MM.1S (cell line): ENCODE results near the gene SPPL3.
A peak's percentile ranks its signal among the peaks of the same experiment; 100 is the strongest.

Experiments used
- DNase-seq: peaks from one replicate; pipeline ENCODE4 v3.0.0-alpha.2; 2015
- H2AFZ ChIP-seq: fragments of 300-600 bp; sonication (generic); 2 replicates; pipeline ENCODE4 v1.6.0; 2016; ENCODE audit warnings: antibody characterized with exemption, low read length
- H3F3A ChIP-seq: fragments of 300-600 bp; sonication (generic); 2 replicates; pipeline ENCODE4 v1.6.1; 2016; ENCODE audit warnings: mild to moderate bottlenecking, antibody characterized with exemption, low read length, moderate library complexity, mixed read lengths; ENCODE audit not compliant: insufficient read depth
- H3K27ac ChIP-seq: fragments of 300-600 bp; sonication (generic); 2 replicates; pipeline ENCODE4 v1.5.1; 2016; ENCODE audit warnings: mild to moderate bottlenecking, low read length
- H3K27me3 ChIP-seq: fragments of 300-600 bp; sonication (generic); replicated peaks from 2 replicates; pipeline ENCODE4 v1.6.0; 2016; ENCODE audit warnings: low read length; ENCODE audit not compliant: insufficient read depth
- H3K36me3 ChIP-seq: fragments of 300-600 bp; sonication (generic); replicated peaks from 2 replicates; pipeline ENCODE4 v1.6.1; 2016; ENCODE audit warnings: mild to moderate bottlenecking, low read length, mixed read lengths; ENCODE audit not compliant: insufficient read depth
- H3K4me1 ChIP-seq: fragments of 300-600 bp; sonication (generic); 2 replicates; pipeline ENCODE4 v1.6.1; 2016; ENCODE audit warnings: low read length, mixed read lengths
- H3K4me2 ChIP-seq: fragments of 300-600 bp; sonication (generic); 2 replicates; pipeline ENCODE4 v1.6.0; 2016; ENCODE audit warnings: low read depth, low read length
- H3K4me3 ChIP-seq: fragments of 300-600 bp; sonication (generic); 2 replicates; pipeline ENCODE4 v1.5.1; 2016; ENCODE audit warnings: low read length, mixed read lengths
- H3K79me2 ChIP-seq: fragments of 300-600 bp; sonication (generic); 2 replicates; pipeline ENCODE4 v1.6.1; 2016; ENCODE audit warnings: mixed run types, low read length, mixed read lengths
- H3K9ac ChIP-seq: fragments of 300-600 bp; sonication (generic); 2 replicates; pipeline ENCODE4 v1.6.1; 2016; ENCODE audit warnings: low read length, mixed read lengths
- H3K9me2 ChIP-seq: fragments of 300-600 bp; sonication (generic); replicated peaks from 2 replicates; pipeline ENCODE4 v1.6.1; 2016; ENCODE audit warnings: mild to moderate bottlenecking, low read length, mixed read lengths; ENCODE audit not compliant: insufficient read depth
- H3K9me3 ChIP-seq: fragments of 300-600 bp; sonication (generic); replicated peaks from 2 replicates; pipeline ENCODE4 v1.6.1; 2016; ENCODE audit warnings: mild to moderate bottlenecking, low read length, mixed read lengths; ENCODE audit not compliant: insufficient read depth
- H4K20me1 ChIP-seq: fragments of 300-600 bp; sonication (generic); 2 replicates; pipeline ENCODE4 v1.6.1; 2016; ENCODE audit warnings: mild to moderate bottlenecking, low read length, moderate library complexity, mixed read lengths; ENCODE audit not compliant: insufficient read depth
- CTCF ChIP-seq: fragments of 300-600 bp; sonication (generic); IDR thresholded peaks from 2 replicates; pipeline ENCODE4 v1.5.1; 2016; ENCODE audit warnings: antibody characterized with exemption, low read length, mixed read lengths
- EZH2 ChIP-seq: fragments of 300-600 bp; sonication (generic); optimal IDR thresholded peaks from 2 replicates; pipeline ENCODE3; 2017; ENCODE audit warnings: low read depth, mild to moderate bottlenecking, antibody characterized with exemption, low read length, mixed read lengths
- EZH2phosphoT487 ChIP-seq: fragments of 300-600 bp; sonication (generic); IDR thresholded peaks from 2 replicates; pipeline ENCODE4 v1.6.1; 2018; ENCODE audit warnings: antibody characterized with exemption, low read length

SPPL3 gene

GRCh38 chr12:120909633-120910298 lies 5.6 kb upstream of the SPPL3 start:
- DNase-seq: no peak
- Histone ChIP-seq H4K20me1 (no peaks in the 10 kb centered on the region), H3K9me3 (no peaks in the 10 kb centered on the region), H3K9ac (no peak overlapping the region), H3K79me2 (no peaks in the 10 kb centered on the region), H3K4me2 (no peak overlapping the region), H3K4me3 (no peak overlapping the region), H3K27me3 (no peaks in the 10 kb centered on the region), H3K9me2 (no peaks in the 10 kb centered on the region), H3K4me1 (no peaks in the 10 kb centered on the region), H3F3A (no peaks in the 10 kb centered on the region), H2AFZ (no peak overlapping the region), H3K36me3 (no peaks in the 10 kb centered on the region), H3K27ac (no peak overlapping the region)
- TF ChIP-seq CTCF (no peak), EZH2 (no peak), EZH2phosphoT487 (no peak)

GRCh38 chr12:120905856-120906384 lies 1.8 kb upstream of the SPPL3 start:
- Histone ChIP-seq H3K27me3 (no peaks in the 10 kb centered on the region), H3K36me3 (no peaks in the 10 kb centered on the region), H3K9me3 (no peaks in the 10 kb centered on the region), H3K9ac (no peak overlapping the region), H2AFZ (no peak overlapping the region), H3K79me2 (peaks cover 28% of the 10 kb centered on the region), H3F3A (no peaks in the 10 kb centered on the region), H3K4me2 (no peak overlapping the region), H3K4me3 (no peak overlapping the region), H4K20me1 (no peaks in the 10 kb centered on the region), H3K27ac (no peak overlapping the region), H3K9me2 (no peaks in the 10 kb centered on the region), H3K4me1 (0 out of 2 replicates have a peak, but pooled peaks cover 6% of the 10 kb centered on the region)
- no peak for DNase-seq
- TF ChIP-seq CTCF (no peak), EZH2phosphoT487 (no peak), EZH2 (no peak)

GRCh38 chr12:120903412-120904196 lies 554 bp downstream of the SPPL3 start:
- TF ChIP-seq EZH2: no peak
- no peak for TF ChIP-seq EZH2phosphoT487
- no peak for TF ChIP-seq CTCF
- Histone ChIP-seq H3K9me2 (no peaks in the 10 kb centered on the region), H3K27ac (no peak overlapping the region; the same call in 1 of the 2 replicates), H2AFZ (no peak overlapping the region), H3K4me2 (peak overlapping the region; percentile 73; the same call in 1 of the 2 replicates), H3K9me3 (no peaks in the 10 kb centered on the region), H4K20me1 (no peaks in the 10 kb centered on the region), H3K4me1 (0 out of 2 replicates have a peak, but pooled peaks cover 6% of the 10 kb centered on the region), H3K4me3 (peak overlapping the region; percentile 72), H3K36me3 (no peaks in the 10 kb centered on the region), H3K27me3 (no peaks in the 10 kb centered on the region), H3K79me2 (peaks cover 50% of the 10 kb centered on the region), H3K9ac (peak overlapping the region; percentile 62), H3F3A (no peaks in the 10 kb centered on the region)
- DNase-seq: no peak
